ENCODE measurements around the gene TFAP2E. TPM values are rescaled to one million over a fixed set of nuclear protein-coding genes. Genes with fewer than 3 reads are reported as not detected.

TFAP2E gene
- total RNA-seq, 6 donors from 2014 or later = 1.1 to 7.3 (median 2.0) TPM

DNA sequence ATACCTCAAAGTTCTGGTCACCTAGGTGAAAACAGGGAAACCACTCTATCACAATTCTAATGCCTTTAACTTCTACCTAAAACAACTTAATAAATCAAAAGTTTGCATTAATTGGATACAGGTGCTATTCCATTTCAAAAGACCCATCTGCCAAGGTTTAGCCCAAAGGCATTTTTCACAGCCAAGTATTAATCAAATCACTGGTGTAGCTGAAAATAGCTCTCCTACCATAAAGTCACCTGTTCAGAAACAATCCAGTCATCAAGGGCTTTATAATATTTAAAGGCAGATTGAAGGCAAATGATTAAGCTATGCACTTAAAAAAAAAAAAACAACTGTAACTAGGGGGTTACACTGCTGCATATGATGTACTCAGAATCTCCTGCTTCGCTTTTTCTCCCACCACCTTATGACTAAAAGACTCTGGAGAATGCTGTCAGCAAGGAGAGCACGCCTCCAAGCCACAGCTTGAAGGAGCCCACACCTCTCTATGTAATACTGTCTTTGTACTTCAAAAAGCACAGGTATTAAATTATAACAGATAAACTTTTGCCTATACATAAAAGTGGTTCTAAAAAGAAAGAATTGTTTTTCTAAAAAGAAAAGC, 36.5 kb upstream of the TFAP2E start:
- Histone ChIP-seq H3K4me3 (no peak overlapping the region), H3K27me3 (no peaks in the 10 kb centered on the region), H3K27ac (no peak overlapping the region), H3K4me1 (peaks cover 32 to 55% (median 42%) of the 10 kb centered on the region in 4 donors), H3K36me3 (no peaks in the 10 kb centered on the region), H3K9me3 (no peaks in the 10 kb centered on the region)
- DNase-seq = no peak
- 84 to 89% methylated on average over 2 of the region's 2 CpGs for WGBS, 2 donors
- TF ChIP-seq EP300 (IDR thresholded peaks at IDR 0.05) (no peak), POLR2A (IDR thresholded peaks at IDR 0.05) (no peak), POLR2AphosphoS5 (IDR thresholded peaks at IDR 0.05) (no peak)
- TF ChIP-seq, protein P1, sequence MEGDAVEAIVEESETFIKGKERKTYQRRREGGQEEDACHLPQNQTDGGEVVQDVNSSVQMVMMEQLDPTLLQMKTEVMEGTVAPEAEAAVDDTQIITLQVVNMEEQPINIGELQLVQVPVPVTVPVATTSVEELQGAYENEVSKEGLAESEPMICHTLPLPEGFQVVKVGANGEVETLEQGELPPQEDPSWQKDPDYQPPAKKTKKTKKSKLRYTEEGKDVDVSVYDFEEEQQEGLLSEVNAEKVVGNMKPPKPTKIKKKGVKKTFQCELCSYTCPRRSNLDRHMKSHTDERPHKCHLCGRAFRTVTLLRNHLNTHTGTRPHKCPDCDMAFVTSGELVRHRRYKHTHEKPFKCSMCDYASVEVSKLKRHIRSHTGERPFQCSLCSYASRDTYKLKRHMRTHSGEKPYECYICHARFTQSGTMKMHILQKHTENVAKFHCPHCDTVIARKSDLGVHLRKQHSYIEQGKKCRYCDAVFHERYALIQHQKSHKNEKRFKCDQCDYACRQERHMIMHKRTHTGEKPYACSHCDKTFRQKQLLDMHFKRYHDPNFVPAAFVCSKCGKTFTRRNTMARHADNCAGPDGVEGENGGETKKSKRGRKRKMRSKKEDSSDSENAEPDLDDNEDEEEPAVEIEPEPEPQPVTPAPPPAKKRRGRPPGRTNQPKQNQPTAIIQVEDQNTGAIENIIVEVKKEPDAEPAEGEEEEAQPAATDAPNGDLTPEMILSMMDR (IDR thresholded peaks at IDR 0.05) = no peak
- no peak for ATAC-seq (ENCODE audit: low FRiP score in 2 of 2)

DNA sequence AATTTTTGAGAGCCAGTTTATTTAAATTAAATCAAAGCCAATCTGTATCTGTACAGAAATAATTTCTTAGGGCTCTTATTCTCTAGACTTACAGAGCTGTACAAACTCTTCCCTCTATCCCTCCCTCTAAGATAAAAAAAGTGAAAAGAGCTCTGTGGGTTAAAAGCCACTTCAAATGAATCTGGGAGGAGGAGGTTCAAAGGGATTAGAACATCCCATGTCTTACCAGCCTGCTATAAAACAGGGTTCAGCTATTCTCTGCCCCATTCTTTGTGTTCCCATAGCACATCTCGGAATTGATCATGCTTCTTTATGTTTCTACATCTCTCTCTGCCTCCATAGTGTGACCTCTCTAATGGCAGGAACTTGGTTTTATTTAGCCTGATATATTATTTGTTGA, 35.3 kb upstream of the TFAP2E start:
- no peaks in the 10 kb centered on the region for H3K36me3 ChIP-seq
- DNase-seq = no peak
- H3K4me3 ChIP-seq = no peak overlapping the region
- H3K27me3 ChIP-seq = no peaks in the 10 kb centered on the region
- no peak for ATAC-seq (ENCODE audit: low FRiP score in 2 of 2)
- peak overlapping the region in 1 of 4 donors; percentile 18 for H3K27ac ChIP-seq
- peaks cover 32 to 57% (median 40%) of the 10 kb centered on the region in 4 donors for H3K4me1 ChIP-seq
- TF ChIP-seq POLR2A (IDR thresholded peaks at IDR 0.05) (no peak), EP300 (IDR thresholded peaks at IDR 0.05) (no peak), POLR2AphosphoS5 (IDR thresholded peaks at IDR 0.05) (no peak)
- TF ChIP-seq, protein P1 (IDR thresholded peaks at IDR 0.05) = no peak
- no peaks in the 10 kb centered on the region for H3K9me3 ChIP-seq
- 85 to 100% methylated on average over 1 of the region's 1 CpG for WGBS, 2 donors

DNA sequence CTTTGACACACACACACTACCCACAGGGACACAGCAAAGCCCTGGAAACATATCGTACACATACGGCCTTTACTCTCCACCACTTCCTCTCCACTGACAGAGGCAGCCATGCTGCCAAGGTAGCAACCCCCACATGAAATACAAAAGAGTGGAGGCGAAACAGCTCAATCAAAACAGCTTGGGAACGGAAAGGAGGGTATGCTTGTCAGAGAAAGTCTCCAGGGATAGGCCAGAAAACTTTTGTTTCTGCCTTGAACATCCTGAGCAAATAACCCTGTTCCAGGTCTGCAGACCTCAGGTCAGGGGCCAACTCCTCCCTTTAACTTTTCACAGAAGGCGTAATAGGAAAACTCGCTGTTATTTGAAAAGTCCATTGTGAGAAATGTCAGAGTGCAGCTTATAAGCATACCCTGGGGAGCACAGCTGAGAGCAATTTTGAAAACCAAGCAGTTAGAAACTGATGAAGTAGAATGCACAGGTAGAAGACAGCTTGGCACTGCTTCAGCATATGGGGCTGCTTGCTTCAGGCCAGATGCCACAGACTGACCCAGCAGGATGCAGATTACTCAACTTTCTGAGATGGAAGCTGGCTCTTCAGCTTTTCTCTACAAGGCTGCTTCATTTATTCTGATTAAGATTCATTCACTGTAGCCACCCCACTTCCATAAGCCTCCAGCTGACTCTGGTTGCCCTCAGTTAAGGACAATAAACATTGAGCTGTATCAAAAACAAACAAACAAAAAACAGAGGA, 33.9 kb upstream of the TFAP2E start:
- WGBS, 2 donors = 65 to 66% methylated on average over 6 of the region's 6 CpGs
- Histone ChIP-seq H3K36me3 (peaks cover 0 to 6% (median 0%) of the 10 kb centered on the region in 4 donors), H3K4me1 (peaks cover 26 to 45% (median 31%) of the 10 kb centered on the region in 4 donors), H3K4me3 (no peak overlapping the region), H3K9me3 (no peaks in the 10 kb centered on the region), H3K27ac (peak overlapping the region; percentile 15 to 62 (median 32)), H3K27me3 (no peaks in the 10 kb centered on the region)
- no peak for DNase-seq
- ATAC-seq (ENCODE audit: low FRiP score in 2 of 2) = peak; percentile 47 to 61
- no peak for TF ChIP-seq POLR2AphosphoS5 (IDR thresholded peaks at IDR 0.05)
- TF ChIP-seq POLR2A (IDR thresholded peaks at IDR 0.05) = no peak
- TF ChIP-seq, protein P1 (IDR thresholded peaks at IDR 0.05) = no peak
- TF ChIP-seq EP300 (IDR thresholded peaks at IDR 0.05) = no peak

GRCh38 chr1:35539824-35540261, 33.3 kb upstream of the TFAP2E start:
- Histone ChIP-seq H3K9me3 (no peaks in the 10 kb centered on the region), H3K4me3 (no peak overlapping the region), H3K4me1 (peaks cover 32 to 51% (median 35%) of the 10 kb centered on the region in 4 donors), H3K27me3 (no peaks in the 10 kb centered on the region), H3K27ac (peak overlapping the region; percentile 15 to 62 (median 32)), H3K36me3 (peaks cover 0 to 6% (median 0%) of the 10 kb centered on the region in 4 donors)
- ATAC-seq (ENCODE audit: low FRiP score in 2 of 2) (peak in 1 of 2 donors; percentile 39), DNase-seq (no peak)
- WGBS, 2 donors = 45 to 50% methylated on average over 1 of the region's 1 CpG
- TF ChIP-seq EP300 (IDR thresholded peaks at IDR 0.05) = no peak
- no peak for TF ChIP-seq POLR2A (IDR thresholded peaks at IDR 0.05)
- TF ChIP-seq, protein P1 (IDR thresholded peaks at IDR 0.05) = no peak
- no peak for TF ChIP-seq POLR2AphosphoS5 (IDR thresholded peaks at IDR 0.05)

Data from upper lobe of left lung (tissue), 6 donors.